HG02973 (cell line): ENCODE measurements around the gene CYB5RL.
"Not testable (repeated sequence)": the region's sequence is repeated elsewhere in the genome, so short reads cannot be mapped to it uniquely, and the experiment has no call there.

Experiments
- ATAC-seq: cut with Tn5 transposase; IDR thresholded peaks from one replicate; pipeline ENCODE4 v1.9.1; 2021; ENCODE audit warnings: moderate library complexity; ENCODE audit not compliant: unreplicated experiment

CYB5RL gene

DNA sequence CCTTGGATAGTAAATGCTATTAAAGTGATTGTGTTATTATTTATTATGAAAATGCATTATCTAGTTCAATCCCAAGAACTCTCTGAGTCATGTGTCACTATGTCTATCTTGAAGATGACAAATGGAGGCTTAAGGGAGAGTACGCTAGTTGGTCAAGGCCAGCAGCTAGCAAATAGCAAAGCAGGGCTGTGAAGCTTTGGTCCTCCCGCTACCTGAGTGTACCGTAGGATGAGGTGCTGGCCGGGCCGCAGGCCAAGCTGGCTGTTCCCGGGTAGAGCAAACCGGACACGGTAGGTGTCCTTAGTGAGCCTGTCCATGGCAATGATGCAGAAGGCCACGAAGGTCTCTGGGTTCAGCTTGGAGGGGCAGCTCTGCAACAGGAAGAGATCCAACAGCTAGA, 9.3 kb downstream of the CYB5RL start:
- no peak for ATAC-seq

DNA sequence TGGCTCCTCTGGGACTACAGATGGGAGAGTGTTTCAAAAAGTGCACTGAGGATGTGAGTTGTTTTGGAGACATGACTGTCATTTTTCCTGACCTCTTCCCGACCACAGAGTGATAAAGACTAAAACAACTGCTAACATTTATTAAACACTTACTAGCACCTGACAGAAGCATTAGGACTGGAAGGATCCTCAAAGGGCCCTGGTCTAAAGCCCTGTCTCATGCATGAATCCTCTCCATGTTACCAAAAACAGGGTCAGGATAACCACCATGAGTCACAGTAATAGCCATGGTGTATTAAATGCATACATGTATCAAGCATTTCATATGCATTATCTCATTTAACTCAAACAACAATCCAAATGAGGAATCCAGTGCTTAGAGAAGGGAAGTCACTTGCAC, 11.5 kb downstream of the CYB5RL start:
- ATAC-seq = no peak

DNA sequence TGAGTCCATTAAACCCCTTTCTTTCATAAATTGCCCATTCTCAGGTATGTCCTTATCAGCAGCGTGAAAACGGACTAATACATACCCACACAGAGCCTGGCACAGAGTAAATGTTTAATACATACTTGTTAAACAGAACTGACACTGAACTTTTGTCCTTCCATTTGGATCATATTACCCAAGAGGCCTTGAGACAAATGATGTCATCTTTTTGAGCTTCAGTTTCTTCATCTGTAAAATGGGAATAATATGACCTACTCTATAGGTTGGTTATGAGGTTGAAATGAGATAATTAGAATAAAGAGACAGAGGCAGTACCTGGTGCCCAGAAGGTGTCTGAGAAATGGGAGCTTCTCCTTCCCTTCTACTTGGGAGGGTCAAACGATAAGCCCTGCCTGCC, 13.8 kb downstream of the CYB5RL start:
- ATAC-seq = no peak

DNA sequence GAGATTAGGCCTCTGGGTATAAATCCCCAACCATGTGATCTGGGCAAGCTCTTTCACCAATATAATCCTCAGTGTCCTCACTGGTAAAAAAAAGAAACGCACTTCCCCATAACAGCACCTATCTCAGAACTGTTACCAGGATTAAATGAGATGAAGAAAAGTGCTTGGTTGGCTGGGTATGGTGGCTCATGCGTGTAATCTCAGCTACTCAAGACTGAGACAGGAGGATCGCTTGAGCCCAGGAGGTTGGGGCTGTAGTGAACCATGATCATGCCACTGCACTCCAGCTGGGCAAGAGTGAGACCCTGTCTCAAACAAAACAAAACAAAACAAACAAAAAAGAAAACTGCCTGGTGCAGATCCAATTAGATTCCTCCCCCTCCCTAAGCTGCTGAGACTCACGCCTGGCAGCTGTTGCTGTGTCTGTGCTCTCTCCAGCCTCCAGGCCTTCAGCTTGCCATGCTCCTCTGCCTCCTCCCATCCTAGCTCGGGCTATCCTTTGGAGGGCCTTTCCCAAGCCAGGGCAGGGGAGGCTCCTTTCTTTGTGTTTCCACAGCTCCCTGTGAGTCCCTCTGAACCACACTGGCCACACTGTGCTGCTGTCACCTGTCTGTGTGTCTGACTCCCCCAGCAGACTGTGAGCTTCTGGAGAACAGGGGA, 19.0 kb downstream of the CYB5RL start:
- no peak for ATAC-seq

DNA sequence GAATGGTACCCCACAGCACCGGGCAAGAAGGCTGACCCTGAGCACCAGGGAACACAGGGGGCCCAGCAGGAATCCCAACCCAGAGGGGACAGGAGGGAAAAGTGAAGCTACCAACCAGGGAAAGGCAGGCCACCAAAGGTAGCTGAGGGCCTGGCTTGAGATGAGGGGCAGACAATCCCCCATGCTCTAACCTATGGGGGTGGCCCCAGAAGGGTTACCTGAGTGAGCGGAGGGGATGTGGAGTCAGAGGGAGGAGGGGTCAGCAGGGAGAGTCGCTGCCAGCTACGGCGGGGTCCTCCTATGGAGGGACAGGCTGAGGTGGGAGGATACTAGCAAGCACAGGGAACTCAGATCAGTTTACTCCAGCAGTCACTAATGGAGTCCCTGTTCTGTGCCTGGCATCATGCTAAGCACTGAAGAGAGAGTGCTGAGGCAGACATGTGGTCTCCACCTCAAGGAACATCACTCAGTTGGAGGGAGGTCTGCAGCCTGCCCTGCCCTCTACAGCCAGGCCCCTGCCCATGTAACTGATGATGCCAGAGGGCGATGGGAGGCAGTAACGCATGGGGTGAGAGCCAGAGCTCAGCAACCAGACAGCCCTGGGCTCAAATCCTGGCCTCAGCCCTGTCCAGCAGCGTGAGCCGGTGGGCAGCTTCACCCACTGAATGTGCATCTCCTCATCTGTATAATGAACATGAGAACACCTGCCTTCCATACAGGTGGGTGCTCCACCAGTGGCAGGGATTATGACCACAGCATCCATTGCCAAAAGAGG, 21.3 kb downstream of the CYB5RL start:
- no peak for ATAC-seq

DNA sequence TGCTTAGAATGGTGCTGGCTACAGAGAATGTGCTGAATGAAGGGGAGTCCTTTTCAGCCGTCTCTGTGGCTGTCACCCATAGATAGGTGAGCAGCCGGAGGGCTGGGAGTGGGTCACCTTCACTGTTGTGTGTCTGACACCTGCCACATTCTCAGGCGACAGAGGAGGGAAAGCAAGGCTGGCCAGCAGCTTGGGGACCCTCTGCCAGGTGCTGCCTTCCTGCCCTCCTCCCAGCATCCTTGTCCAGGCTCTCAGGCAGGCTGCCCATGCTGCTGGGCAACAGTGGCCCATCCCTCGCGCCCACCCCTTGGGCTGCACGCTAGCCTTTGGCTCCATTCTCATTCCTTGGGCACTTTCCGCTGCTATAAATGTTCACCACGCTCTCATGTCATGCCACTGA, 22.1 kb downstream of the CYB5RL start:
- no peak for ATAC-seq

DNA sequence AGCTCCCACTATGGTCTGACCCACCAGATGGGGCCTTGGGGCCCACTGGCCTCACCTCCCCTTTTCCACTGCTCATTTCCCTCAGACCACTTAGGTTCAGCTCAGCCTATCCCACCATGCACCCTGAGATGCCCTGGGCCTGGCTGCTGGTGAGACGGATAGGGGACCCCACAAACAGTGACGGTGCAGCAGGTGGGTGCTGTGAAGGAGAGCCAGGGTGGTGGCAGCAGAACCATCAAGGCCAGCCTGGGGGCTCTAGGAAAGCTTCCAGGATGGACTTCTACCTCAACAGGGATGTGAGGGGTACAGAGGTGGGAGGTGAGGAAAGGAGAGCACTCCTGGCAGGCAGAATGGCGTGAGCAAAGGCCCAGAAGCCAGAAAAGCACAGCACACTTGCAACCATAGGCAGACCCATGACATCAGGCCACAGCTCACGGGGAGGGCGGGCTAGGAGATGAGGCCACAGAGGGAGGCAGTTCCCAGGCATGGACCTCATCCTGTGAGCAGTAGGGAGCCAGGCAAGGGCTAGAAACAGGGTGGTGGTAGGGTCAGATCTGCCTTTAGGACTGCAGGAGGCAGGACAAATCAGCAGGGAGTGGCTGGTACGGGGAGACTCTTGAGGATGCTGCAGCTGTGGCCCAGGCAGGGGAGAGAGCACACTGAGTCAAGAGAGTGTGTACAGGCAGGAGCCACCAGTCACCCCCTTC, 23.1 kb downstream of the CYB5RL start:
- no peak for ATAC-seq

DNA sequence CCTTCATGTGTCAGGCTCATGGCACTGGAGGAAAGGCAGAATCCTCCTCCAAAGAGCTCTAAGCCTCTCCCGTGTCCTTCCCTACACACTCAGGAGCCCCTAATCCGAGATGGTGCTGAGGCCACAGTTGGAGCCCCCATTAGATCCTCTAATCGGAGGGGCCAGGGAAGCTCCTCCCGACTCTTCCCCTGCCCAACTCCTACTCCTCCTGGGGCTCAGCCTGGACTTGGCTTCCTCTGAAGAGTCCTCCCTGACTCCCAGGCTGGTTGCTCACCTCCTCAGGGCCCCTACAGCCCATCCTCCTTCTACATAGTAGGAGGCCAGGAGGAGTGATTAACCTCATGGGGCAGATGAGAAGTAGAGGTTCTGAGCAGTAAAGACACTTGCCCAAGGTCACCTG, 25.7 kb downstream of the CYB5RL start:
- ATAC-seq = no peak

DNA sequence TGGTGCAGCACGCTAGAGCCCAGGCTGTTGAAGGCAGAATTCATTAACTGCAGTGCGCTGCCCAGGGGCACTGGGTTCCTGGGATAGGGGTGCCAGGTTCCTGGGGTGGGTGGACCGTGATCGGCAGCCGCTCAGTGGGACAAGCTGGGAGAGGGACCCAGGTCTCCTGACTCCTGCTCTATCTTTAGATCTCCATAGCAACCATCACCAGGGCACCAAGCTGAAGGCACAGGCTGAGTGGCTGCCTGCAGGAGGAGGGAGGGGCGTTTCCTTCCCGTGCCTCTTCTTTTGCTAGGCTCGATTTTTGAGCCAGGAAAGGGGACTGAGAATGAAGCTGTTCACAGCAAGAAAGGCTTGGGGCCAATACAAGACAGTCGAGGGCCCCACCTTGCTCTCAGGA, 26.1 kb downstream of the CYB5RL start:
- no peak for ATAC-seq

DNA sequence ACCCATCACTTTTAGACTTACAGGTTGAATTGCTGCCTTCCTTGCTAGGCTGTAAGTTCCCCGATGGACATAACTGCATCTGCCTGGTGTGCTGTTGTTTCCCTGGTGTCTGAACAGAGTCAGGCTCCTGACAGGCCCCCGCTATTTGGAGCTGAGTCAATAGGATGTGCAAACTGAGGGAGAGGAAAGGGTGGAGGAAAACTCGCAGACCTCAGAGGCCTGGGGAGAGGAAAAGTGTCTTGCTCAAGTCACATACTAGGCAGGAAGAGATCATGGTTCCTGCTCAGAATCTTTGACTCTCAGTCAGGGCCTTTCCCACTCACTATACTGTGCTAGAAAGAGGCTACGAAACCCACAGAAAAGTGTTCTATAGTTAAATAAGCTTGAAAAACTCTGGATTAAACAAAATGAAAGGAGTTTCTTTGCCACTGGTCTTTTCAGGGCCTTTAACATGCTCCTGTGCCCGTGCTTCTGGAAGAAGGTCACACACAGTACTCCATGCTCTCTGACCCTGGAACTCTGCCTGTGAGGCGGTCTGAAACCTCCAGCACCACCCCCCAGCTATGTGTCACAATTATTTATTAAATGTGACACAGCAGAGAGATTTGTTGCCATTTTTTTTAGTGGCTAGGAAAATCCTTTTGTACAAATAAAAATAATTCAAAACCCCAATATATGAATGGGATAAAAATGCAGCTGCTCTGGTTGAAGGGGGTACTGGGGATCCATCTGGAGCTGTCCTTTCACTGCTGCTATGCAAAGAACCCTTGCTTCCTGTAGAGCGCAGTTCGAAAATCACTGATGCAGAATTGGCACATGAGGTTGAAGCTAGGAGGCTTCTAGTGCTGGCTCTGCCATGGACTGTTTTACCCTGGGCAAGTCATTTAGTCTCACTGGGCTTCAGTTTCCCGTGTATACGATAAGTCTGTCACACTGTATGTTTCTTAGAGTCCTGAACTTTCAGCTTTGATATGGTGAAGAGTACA, 26.9 kb downstream of the CYB5RL start:
- no peak for ATAC-seq

DNA sequence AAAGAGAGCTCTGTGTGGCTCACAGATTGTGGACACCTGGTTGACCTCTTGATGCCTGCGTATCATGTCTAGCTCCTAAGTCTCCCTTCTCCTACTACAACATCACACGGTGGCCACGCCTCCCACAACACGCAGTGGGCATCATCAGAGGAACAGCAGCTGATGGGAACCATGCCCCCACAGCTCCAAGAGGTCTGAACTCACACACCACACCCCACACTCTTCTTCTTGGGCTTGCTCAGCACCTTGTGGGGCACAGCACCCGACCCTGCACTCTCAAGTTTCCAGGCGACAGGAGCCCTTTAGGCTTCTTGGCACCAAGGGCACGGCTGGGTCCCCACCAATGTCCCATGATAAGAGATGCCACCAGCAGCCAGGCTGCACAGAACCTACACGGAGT, 28.2 kb downstream of the CYB5RL start:
- no peak for ATAC-seq

DNA sequence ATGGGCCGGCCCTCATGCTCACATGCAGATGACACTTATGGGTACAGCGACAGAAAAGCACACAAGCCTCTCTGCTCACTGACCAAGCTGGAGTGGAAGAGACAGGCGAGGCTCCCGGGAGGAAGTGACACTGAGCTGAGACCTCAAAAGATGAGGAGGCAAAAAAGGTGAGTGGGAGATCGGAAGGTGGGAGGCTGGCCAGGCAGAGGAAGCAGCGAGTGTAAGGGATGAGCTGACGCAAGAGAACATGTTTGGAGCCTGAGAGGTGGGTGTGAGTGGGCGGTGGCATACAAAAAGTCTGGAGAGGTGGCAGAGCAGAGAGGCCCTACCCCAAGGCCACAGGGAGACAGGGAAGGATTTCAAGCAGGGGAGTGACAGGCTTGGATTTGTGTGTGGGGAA, 28.8 kb downstream of the CYB5RL start:
- no peak for ATAC-seq

DNA sequence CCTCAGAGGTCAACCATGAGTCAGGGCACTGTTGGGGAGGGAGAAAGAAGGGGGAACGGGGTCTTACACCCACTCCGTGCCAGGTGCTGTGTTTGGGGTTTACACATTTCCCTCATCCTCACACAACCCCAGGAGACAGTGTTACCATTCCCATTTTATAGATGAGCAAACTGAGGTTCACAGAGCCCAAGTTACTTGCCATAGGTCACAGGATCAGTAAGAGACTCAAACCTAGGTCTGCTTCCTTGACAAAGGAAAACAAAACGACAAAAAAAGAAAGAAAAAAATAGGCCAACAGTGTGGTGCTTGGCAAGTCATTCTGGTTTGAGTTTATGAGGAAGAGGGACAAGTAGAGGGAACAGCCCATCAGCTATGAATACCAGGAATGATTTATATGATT, 30.8 kb downstream of the CYB5RL start:
- ATAC-seq = no peak

DNA sequence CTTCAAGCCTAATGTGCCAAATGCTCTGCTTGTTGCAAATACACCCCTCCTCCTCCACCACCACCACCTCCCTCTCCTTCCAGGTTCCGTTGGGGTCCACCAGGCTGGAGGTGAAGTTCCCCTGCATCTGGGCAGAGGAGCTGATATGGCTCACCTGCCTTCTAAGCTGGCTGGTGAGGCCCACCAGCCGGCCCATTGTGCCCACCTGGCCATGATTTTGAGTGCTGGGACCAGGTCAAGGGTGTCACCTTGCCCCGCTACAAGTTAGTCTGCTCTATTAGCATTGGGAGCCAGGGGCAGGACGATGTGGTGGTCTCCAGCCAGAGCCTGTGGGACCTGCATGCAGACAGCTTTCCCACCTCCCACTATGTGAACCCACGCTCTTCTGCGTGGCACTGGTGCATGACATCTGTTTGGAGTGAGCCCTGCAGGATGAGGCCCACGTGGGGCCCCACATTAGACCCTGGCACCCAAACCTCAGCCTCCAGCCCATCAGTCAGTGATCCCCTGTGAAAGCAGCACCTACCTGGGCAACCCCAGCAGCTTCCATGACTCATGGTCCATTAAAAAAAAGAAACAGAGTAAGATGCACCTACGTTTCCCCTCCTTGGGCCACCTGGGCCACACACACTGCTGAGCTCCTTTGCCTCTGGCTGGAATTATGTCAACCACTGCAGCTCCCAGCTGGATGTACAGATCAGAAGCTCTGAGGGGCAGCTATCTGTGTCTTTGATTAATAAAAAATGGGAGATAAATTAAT, 31.4 kb downstream of the CYB5RL start:
- ATAC-seq = no peak

DNA sequence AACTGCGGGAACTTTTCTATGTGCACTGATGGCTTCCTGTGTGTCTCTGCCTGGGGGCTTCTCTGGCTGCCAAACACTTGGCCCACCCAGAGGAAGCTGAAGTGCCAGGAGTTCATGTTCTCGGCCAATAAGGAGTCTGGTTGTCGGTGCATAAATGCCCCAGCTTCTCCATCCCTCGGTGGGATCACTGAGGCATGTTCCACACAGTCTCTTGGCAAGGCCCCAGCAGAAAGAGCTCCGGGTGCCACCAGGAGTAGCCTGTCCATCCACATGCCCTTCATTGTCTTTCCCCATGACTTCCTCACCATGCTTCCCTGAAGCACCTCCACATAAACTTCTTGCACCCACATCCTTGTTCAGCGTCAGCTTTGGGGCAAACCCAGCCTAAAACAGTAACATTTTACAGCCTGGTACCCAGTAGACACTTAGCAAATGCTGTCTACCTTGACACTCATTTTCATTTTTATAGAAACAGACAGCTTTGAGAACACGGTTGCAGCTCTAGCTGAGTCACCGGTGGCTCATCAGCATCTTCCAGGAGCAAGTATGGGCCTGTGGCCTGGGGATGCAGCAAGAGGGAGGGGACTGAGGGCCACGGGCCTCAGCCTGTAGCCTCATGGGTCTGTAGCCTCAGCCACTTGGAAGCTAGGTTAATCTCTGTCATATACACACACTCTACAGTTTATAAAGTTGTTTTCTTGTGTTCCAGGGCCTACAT, 32.2 kb downstream of the CYB5RL start:
- ATAC-seq = no peak

DNA sequence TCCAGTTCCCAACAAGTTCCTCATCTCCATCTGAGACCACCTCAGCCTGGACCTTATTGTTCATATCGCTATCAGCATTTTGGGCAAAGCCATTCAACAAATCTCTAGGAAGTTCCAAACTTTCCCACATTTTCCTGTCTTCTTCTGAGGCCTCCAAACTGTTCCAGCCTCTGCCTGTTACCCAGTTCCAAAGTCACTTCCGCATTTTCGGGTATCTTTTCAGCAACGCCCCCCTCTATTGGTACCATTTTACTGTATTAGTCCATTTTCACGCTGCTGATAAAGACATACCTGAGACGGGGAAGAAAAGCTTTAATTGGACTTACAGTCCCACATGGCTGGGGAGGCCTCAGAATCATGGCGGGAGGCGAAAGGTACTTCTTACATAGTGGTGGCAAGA, 33.5 kb downstream of the CYB5RL start:
- not testable (repeated sequence) for ATAC-seq

DNA sequence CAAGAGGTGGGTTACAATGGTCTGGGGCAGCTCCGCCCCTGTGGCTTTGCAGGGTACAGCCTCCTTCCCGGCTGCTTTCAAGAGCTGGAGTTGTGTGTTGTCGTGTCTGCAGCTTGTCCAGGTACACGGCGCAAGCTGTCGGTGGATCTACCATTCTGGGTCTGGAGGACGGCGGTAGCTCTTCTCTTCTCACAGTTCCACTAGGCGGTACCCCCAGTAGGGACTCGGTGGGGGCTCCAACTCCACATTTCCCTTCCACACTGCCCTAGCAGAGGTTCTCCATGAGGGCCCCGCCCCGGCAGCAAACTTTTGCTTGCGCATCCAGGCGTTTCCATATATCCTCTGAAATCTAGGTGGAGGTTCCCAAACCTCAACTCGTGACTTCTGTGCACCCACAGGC, 34.7 kb downstream of the CYB5RL start:
- ATAC-seq = no peak

DNA sequence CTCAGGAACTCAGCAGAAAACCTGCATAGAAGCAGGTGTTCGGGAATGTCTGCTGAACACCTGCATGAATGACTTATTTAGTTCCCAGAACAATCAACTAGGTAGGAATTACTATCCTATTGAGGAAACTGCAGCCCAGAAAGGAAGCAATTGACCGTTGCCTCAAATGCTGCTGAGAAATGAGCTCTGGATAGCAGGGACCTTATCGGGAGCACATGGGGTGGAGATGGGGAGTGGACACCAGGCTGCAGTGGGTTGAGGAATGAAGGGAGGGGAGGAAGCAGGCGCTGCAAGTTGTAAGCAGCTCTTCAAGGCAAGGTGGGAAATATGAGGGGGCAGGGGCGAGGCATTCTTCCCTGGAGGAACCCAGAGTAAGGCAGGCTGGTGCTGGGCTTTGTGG, 36.3 kb downstream of the CYB5RL start:
- no peak for ATAC-seq

DNA sequence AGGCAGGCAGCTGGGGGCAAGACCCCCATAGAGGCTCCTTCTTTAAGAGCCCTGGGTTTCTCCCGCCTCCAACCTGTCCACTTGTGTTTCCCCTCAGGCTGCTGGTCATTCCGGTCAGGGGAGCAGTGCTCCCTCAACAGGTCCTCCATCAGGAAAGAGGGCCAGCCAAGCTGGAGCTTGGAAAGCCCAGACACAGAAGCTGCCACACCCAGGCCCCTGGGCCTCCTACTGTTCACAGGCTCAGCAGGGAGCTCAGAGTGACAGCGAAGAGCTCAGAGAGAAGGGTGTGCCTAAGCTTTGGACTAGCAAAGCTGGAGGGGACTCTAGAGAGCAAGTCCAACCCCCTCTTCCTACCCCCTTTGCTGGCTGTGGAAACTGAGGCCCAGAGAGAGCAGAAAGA, 36.8 kb downstream of the CYB5RL start:
- ATAC-seq = no peak
